Measurements from ENCODE around the gene RNF152.

The RNF152 gene

DNA sequence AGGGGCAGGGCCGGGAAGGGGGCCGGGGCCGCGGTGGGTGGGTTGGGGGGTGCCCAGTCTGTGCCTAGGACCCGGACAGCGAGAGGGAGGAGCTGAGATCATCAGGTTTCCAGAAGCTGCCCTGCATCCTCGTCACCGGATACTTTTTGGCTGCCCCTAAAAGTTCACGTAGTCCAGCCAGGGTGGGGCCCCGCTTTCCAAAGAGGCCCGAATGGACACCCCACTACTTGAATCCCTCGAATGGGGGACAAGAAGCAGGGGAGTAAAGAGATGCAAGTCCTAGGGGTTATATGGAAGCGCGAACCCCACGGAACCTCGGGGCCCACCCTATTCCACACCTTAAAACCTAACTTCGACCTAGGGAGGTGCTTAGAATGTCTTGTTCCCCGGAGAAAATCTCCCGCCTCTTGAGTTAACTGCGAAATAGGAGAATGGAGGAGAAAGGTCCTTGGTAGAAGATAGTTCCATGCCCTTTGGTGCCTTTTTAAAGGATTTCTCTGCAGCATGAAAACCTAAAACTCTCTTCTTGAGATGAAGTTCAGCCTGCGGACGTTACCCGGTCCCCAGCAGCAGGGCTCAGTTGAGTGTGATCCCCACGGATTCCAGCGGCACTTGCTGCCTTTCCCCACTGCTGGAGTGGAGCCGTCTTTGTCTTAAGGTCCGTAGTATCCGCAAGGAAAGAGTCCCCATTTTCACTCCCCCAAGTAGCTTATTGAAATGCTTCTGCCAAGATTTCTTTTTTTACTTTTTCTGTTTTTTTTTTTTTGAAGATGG is 2.1 kb upstream of the RNF152 start:
- ChIA-PET CTCF (interaction anchor here (0.6 to 0.7 kb wide), 2 partner anchors 13 to 271 kb away, joined by 3 to 4 read pairs; no protein-coding TSS in a partner anchor), POLR2A (ENCODE audit: low non-redundant PET) (no interaction called here)
- DNase-seq (ENCODE audit: low spot score) = no peak
- TF ChIP-seq, protein P1, sequence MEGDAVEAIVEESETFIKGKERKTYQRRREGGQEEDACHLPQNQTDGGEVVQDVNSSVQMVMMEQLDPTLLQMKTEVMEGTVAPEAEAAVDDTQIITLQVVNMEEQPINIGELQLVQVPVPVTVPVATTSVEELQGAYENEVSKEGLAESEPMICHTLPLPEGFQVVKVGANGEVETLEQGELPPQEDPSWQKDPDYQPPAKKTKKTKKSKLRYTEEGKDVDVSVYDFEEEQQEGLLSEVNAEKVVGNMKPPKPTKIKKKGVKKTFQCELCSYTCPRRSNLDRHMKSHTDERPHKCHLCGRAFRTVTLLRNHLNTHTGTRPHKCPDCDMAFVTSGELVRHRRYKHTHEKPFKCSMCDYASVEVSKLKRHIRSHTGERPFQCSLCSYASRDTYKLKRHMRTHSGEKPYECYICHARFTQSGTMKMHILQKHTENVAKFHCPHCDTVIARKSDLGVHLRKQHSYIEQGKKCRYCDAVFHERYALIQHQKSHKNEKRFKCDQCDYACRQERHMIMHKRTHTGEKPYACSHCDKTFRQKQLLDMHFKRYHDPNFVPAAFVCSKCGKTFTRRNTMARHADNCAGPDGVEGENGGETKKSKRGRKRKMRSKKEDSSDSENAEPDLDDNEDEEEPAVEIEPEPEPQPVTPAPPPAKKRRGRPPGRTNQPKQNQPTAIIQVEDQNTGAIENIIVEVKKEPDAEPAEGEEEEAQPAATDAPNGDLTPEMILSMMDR (conservative IDR thresholded peaks at IDR 0.05; ENCODE audit: low read depth) = no peak
- peak overlapping the region; percentile 76 for H3K27ac ChIP-seq

DNA sequence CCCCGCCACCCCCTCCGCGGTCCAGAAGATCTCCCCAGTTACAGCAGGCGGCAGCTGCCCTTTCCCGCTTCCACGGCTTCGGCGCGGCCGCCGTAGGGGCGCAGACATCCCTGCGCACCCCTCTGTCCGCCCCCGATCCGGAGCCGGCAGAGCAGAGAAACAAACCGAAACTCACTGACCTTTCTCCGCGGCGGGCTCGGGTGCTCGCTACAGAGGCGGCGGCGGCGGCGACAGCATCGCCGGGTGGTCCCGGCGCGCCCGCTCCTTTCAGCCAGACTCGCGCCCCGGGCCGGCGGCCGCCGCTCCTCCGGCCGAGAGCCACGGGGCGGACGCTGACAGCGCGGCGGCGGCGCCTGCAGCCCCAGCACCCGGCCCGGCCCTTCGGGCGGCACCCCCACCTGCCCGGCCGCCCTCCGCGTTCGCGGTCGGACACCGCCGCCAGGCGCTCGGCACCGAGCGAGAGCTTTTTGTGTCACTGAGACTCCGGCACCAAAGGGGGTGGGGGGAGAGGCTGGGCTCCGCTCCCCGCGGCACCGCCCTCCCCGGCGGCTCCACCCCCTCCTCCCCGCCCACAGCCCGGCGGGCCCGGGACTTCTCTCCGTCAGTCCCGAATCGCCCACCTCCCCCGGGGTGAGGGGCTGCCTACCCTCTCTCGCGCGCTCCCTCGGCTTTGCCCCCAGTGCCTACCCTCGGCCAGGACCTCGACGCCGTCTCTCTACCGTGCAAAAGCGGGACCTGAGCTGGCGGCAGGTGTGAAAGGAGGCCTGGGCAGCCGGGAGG is 1.4 kb upstream of the RNF152 start:
- H3K27ac ChIP-seq = peak overlapping the region; percentile 76
- ChIA-PET POLR2A (ENCODE audit: low non-redundant PET) (no interaction called here), CTCF (interaction anchor here (0.6 to 0.7 kb wide), 2 partner anchors 12 to 270 kb away, joined by 3 to 4 read pairs; no protein-coding TSS in a partner anchor)
- TF ChIP-seq, protein P1 (conservative IDR thresholded peaks at IDR 0.05; ENCODE audit: low read depth) = peak; percentile 18; the same call in 1 of the 2 replicates
- peak; percentile 73 for DNase-seq (ENCODE audit: low spot score)

DNA sequence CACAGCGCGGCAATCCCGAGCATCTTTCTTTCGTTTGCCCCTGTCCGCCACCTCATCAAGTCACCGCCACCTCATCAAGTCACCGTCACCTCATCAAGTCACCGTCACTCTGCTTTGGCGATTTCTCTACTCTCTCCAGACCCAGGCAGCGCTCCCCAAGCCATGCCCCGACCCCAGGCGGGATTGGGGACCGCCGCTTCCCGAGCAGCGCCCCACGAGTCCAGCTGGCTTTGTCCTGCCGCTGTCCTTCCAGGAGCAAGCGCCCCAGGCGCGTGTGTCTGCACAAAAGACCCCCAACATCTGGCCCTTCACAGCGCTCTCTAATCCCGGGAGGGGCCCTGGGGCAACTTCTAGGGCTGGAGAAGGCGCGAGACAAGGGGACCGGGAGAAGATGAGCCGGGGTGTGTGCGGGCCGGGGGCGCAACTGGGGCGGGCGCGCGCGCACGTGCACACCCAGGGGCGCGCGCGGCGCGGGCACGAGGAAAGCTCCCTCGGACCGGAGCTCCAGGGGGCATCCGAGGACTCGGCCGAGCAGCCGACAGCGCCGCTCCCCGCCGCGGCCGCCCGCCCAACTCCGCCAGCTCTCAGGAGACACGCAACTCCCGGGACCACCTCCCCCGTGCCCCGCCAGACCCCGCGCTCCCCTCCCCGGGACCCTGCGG is 633 bp upstream of the RNF152 start:
- peak; percentile 52 for DNase-seq (ENCODE audit: low spot score)
- ChIA-PET POLR2A (ENCODE audit: low non-redundant PET) (no interaction called here), CTCF (interaction anchor here (0.6 kb wide), 1 partner anchor 116 kb away, joined by 6 read pairs; no protein-coding TSS in a partner anchor)
- TF ChIP-seq, protein P1 (conservative IDR thresholded peaks at IDR 0.05; ENCODE audit: low read depth) = no peak; the same call in 1 of the 2 replicates
- H3K27ac ChIP-seq = peak overlapping the region; percentile 76

DNA sequence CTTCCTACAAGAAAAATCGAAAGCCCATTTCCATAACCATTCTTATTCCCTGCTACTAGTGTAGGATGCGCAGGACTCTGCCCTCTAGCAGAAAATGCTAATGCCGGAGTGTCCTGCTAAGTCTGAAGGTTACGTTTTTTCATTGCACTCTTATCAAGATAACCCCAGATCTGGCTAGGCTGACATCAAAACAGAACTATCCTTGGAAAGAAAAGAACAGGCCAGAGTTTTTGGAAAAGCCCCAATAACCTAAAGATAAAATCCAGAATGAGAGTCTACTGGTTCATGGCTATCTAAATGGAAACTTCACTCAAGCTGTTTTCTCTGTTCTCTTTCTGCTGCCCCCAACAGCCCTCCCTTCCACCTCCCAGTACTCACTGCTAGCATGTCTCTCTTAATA is 913 bp downstream of the RNF152 start:
- TF ChIP-seq, protein P1 (conservative IDR thresholded peaks at IDR 0.05; ENCODE audit: low read depth) = no peak
- no peak for DNase-seq (ENCODE audit: low spot score)
- no peak overlapping the region for H3K27ac ChIP-seq
- POLR2A ChIA-PET (ENCODE audit: low non-redundant PET) = no interaction called here
- CTCF ChIA-PET = no interaction called here

DNA sequence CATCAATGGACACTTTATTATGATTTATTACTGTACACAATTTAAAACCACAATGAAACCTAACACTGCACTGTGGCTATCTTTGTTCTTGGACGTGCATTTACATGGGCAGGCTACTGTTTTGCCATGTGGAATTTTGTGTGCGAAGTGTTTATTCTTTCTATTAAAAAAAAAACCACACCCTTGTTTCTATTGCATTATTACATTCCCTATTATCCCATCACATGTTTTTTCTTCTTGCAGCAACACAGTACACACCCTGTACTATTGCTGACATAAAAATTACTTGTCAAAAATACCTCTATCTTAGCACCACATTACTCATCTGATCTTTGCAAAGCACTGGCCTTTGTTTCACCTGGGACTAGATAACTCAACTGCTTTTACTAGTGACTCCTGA is 1.5 kb downstream of the RNF152 start:
- POLR2A ChIA-PET (ENCODE audit: low non-redundant PET) = no interaction called here
- CTCF ChIA-PET = no interaction called here
- DNase-seq (ENCODE audit: low spot score) = peak; percentile 53
- H3K27ac ChIP-seq = no peak overlapping the region
- TF ChIP-seq, protein P1 (conservative IDR thresholded peaks at IDR 0.05; ENCODE audit: low read depth) = no peak

DNA sequence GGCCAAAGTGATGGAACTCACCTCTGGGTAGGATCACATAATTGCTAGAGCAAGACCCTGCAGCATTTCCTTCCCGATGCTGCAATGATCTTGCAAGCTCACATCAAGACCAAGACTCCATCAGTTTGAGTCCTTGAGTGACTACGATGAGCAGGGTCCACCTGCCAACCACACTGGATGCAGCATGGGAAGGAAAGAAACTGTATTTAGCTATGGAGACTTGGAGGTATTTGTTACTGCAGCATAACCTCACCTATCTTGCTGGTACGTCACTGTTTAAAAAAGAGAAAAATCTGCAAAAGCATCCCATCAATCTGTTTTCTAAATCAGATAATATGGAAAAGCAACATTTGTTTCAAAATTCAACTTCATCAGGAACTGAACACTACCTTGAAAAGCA is 2.5 kb downstream of the RNF152 start:
- ChIA-PET POLR2A (ENCODE audit: low non-redundant PET) (no interaction called here), CTCF (interaction anchor here (0.7 kb wide), 1 partner anchor 241 kb away, joined by 3 read pairs; no protein-coding TSS in a partner anchor)
- H3K27ac ChIP-seq = no peak overlapping the region
- DNase-seq (ENCODE audit: low spot score) = no peak
- TF ChIP-seq, protein P1 (conservative IDR thresholded peaks at IDR 0.05; ENCODE audit: low read depth) = no peak
